Choroid plexus epithelial cell (primary cell): ENCODE measurements around the gene SYK.
A peak's percentile ranks its signal among the peaks of the same experiment; 100 is the strongest.

Experiments
- DNase-seq: peaks from one replicate; pipeline ENCODE4 v3.0.0-alpha.2; 2010; ENCODE audit warnings: low read depth
- H3K4me3 ChIP-seq: 2 replicates; pipeline ENCODE4 v1.5.1; 2011; ENCODE audit warnings: low read depth, mild to moderate bottlenecking, control low read depth, low read length, moderate library complexity
- TF ChIP-seq, protein P1 (sequence below): conservative IDR thresholded peaks from 2 replicates; pipeline ENCODE4 v1.5.1; 2011; ENCODE audit warnings: low read depth, mild to moderate bottlenecking, control low read depth, inconsistent platforms, low read length, moderate library complexity

SYK gene

DNA sequence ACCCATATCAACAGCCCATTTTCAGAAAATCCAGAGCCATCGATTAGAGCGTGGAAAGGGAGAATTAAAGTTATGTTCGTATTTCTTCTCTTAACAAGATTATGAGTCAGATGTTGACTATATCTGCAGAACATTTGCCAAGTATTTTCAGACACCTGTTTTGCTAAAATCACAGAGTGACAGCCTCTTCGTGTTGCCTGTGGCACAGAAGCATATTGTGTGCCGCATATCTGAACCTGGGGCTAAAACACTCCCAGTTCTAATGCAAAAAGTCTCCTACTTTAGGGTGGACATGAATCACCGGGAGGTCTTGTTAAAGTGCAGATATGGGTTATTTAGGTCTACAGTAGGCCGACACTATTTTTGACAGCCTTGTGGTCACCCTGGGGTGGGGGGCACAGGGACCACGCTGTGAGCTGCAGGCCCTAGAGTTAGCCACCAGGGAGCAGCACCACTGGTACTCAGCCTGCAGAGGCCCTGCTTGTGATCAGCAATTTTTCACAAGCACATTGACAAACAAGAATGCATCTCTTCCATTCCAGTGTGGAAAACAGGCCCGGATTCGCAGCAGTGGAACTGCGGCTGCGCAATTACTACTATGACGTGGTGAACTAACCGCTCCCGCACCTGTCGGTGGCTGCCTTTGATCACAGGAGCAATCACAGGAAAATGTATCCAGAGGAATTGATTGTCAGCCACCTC is 93.5 kb downstream of the SYK start:
- TF ChIP-seq, protein P1, sequence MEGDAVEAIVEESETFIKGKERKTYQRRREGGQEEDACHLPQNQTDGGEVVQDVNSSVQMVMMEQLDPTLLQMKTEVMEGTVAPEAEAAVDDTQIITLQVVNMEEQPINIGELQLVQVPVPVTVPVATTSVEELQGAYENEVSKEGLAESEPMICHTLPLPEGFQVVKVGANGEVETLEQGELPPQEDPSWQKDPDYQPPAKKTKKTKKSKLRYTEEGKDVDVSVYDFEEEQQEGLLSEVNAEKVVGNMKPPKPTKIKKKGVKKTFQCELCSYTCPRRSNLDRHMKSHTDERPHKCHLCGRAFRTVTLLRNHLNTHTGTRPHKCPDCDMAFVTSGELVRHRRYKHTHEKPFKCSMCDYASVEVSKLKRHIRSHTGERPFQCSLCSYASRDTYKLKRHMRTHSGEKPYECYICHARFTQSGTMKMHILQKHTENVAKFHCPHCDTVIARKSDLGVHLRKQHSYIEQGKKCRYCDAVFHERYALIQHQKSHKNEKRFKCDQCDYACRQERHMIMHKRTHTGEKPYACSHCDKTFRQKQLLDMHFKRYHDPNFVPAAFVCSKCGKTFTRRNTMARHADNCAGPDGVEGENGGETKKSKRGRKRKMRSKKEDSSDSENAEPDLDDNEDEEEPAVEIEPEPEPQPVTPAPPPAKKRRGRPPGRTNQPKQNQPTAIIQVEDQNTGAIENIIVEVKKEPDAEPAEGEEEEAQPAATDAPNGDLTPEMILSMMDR: peak; percentile 73
- peak; percentile 35 for DNase-seq
- no peak overlapping the region for H3K4me3 ChIP-seq

- no peak overlapping the region for H3K4me3 ChIP-seq
- TF ChIP-seq, protein P1: no peak
- no peak for DNase-seq
These were observed 94.2 kb downstream of the SYK start for GRCh38 chr9:90895786-90896185.

DNA sequence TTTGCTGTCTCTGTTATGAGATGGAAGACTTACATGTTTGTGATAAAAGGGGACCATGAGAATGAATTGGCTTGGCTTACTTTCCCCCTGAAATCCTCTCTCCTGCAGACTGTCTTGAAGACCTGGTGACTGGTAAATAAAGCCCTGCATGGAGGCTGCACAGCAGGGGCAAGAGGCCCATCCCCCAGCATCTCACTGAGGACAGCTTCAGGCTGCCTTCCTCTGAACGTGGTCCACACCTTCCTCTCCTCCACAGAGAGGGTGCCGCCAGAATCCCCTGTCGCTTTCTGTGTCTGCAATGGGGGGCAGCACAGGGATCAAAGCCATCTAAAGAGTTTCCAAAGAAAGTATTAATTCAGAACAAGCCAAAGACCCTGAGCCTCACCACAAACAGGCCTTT is 94.6 kb downstream of the SYK start:
- TF ChIP-seq, protein P1: no peak
- H3K4me3 ChIP-seq: no peak overlapping the region
- DNase-seq: no peak

DNA sequence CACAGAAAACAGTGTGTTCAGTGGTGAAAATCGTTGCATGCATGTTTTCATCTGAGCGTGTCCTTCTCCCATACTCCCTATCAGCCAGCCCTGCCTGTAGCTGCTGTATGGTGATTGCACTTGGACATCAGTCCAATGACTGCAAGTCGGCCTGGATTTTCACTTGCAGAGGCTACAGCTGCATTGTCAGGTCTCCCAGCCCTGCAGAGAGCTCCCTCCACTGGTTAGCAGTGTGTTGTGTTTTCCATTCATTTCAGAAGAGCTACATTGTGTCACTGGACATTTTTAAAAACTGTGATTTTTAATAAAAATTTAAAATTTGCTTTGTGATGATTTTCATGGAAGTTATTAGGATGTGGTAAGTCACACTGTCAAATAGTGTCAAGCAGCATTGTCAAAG is 96.6 kb downstream of the SYK start:
- peak; percentile 57 for DNase-seq
- TF ChIP-seq, protein P1: peak; percentile 63

GRCh38 chr9:90899287-90899686 is 97.7 kb downstream of the SYK start:
- DNase-seq: no peak
- H3K4me3 ChIP-seq: no peak overlapping the region
- TF ChIP-seq, protein P1: no peak

More for the DNA sequence above, 96.6 kb downstream of the SYK start:
- no peak overlapping the region for H3K4me3 ChIP-seq

DNA sequence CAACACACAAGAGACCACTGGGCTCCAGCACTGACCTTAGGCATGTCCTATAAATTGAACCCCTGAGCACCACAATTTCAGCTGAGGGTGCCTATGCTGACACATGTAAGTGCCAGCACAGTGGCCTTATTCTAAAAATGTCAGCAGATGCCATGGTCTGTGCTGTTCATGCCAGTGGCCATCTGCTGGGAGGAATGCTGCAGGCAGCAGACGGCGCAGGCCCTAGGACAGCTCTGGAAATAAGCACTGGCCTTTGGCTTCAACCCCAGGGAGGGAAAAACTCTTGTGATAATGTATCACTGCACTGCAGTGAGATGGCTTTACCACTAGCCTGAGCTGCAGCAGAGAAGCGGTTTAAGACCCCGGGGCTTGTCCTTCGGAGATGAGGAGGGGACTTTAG is 98.5 kb downstream of the SYK start:
- TF ChIP-seq, protein P1: peak; percentile 39
- DNase-seq: peak; percentile 30
- H3K4me3 ChIP-seq: no peak overlapping the region

DNA sequence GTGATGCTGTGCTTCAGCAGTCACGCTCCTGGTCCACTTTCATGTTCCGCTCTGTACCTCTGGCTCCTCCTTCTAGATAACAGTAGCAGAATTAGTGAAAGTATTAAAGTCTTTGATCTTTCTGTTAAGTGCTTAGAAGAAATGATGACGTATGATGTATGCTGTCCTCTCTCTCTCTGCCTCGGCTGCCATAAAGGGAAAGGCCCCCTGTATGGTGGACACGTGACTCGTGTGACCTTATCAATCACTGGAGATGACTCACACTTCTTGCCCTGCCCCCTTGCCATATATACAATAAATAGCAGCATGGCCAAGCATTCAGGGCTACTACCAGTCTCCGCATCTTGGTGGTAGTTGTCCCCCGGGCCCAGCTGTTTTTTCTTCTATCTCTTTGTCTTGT is 100.3 kb downstream of the SYK start:
- TF ChIP-seq, protein P1: no peak
- DNase-seq: no peak
- no peak overlapping the region for H3K4me3 ChIP-seq
